B cell (primary cell): Measurements from ENCODE around the gene P3H4. TPM values are rescaled to one million over a fixed set of nuclear protein-coding genes. Genes with fewer than 3 reads are reported as not detected.

Experiments
- ATAC-seq: fragments of 200-7000 bp; cut with Tn5 transposase; one replicate; pipeline ENCODE4 v1.10.0; 2021; ENCODE audit warnings: low read depth, mild to moderate bottlenecking, moderate number of reproducible peaks, moderate library complexity
- CTCF ChIA-PET: fragments of 350-600 bp; sonication (Branson Sonifier 250); formaldehyde crosslinking; loops from one replicate; lab custom pipeline; 2021; ENCODE audit warnings: antibody characterized with exemption, inconsistent platforms; lab: Charles Lee
- POLR2A ChIA-PET: fragments of 350-600 bp; sonication (Branson Sonifier 250); formaldehyde crosslinking; loops from one replicate; lab custom pipeline; 2021; ENCODE audit warnings: antibody characterized with exemption; lab: Charles Lee
- DNase-seq: peaks from one replicate; pipeline ENCODE4 v3.0.0; 2013
- H2AFZ ChIP-seq: 2 replicates; pipeline ENCODE4 v1.6.1; 2012; ENCODE audit warnings: mild to moderate bottlenecking, low read depth, low read length; ENCODE audit not compliant: insufficient read depth, poor library complexity, severe bottlenecking
- H3K27ac ChIP-seq, 2 donors: 1 replicate in 1 of 2; 2 replicates in 1 of 2; pipeline ENCODE4 v1.5.1; 2012 to 2013; ENCODE audit warnings: low read length in 2 of 2, mild to moderate bottlenecking in 2 of 2, moderate library complexity in 1 of 2
- H3K27me3 ChIP-seq, 4 experiments: fragments of 200-600 bp in 1 of 4; sonication (generic) in 1 of 4; replicated peaks in 1 of 4; 1 replicate in 2 of 4; 2 replicates in 2 of 4; pipeline versions ENCODE4 v1.6.1 to v1.7.0; 2013 to 2016; ENCODE audit warnings: low read length in 3 of 4, mild to moderate bottlenecking in 2 of 4, mixed read lengths in 1 of 4, moderate library complexity in 1 of 4; ENCODE audit not compliant: insufficient read depth in 4 of 4, control insufficient read depth in 3 of 4; ENCODE audit errors: control extremely low read depth in 1 of 4
- H3K36me3 ChIP-seq, 2 experiments: replicated peaks in 1 of 2; 1 replicate in 1 of 2; 2 replicates in 1 of 2; pipeline versions ENCODE4 v1.6.1 to v1.7.1; 2013; ENCODE audit warnings: low read length in 1 of 2; ENCODE audit not compliant: insufficient read depth in 2 of 2, control insufficient read depth in 1 of 2; ENCODE audit errors: control extremely low read depth in 1 of 2, extremely low read depth in 1 of 2
- H3K4me1 ChIP-seq, 2 donors: fragments of 200-600 bp in 1 of 2; sonication (generic) in 1 of 2; 1 replicate in 1 of 2; 2 replicates in 1 of 2; pipeline versions ENCODE4 v1.5.1 to v1.6.1; 2013 to 2017; ENCODE audit warnings: low read length in 2 of 2; ENCODE audit not compliant: control insufficient read depth in 2 of 2, insufficient read depth in 2 of 2
- H3K4me2 ChIP-seq: replicated peaks from 2 replicates; pipeline ENCODE3; 2012; ENCODE audit warnings: mild to moderate bottlenecking, low read depth, low read length; ENCODE audit not compliant: poor library complexity, severe bottlenecking
- H3K4me3 ChIP-seq, 5 experiments: fragments of 200-600 bp in 1 of 5; sonication (generic) in 1 of 5; 1 replicate in 3 of 5; 2 replicates in 2 of 5; pipeline versions ENCODE4 v1.5.1 to v1.7.0; 2011 to 2016; ENCODE audit warnings: low read length in 4 of 5, mild to moderate bottlenecking in 4 of 5, low read depth in 2 of 5, control low read depth in 1 of 5, moderate library complexity in 1 of 5; ENCODE audit not compliant: insufficient read depth in 1 of 5; ENCODE audit errors: control extremely low read depth in 1 of 5, extremely low read depth in 1 of 5
- H3K79me2 ChIP-seq: fragments of 200-600 bp; sonication (generic); one replicate; pipeline ENCODE4 v1.6.0; 2016; ENCODE audit warnings: low read length; ENCODE audit not compliant: control insufficient read depth, insufficient read depth
- H3K9ac ChIP-seq: fragments of 200-600 bp; sonication (generic); 2 replicates; pipeline ENCODE4 v1.6.1; 2017; ENCODE audit warnings: mild to moderate bottlenecking, low read length, moderate library complexity
- H3K9me3 ChIP-seq, 3 donors: one replicate each; pipeline versions ENCODE4 v1.6.1 to v1.7.1; 2013; ENCODE audit warnings: low read length in 2 of 3; ENCODE audit not compliant: control insufficient read depth in 2 of 3, insufficient read depth in 1 of 3; ENCODE audit errors: control extremely low read depth in 1 of 3
- H4K20me1 ChIP-seq: 2 replicates; pipeline ENCODE4 v1.6.0; 2012; ENCODE audit warnings: mild to moderate bottlenecking, low read length; ENCODE audit not compliant: insufficient read depth, control insufficient read depth, poor library complexity, severe bottlenecking
- H3K27ac Mint-ChIP-seq: one replicate; pipeline ENCODE4 v1.8.0; 2021; ENCODE audit warnings: mixed read lengths
- H3K27me3 Mint-ChIP-seq: one replicate; pipeline ENCODE4 v1.8.0; 2021; ENCODE audit warnings: mixed read lengths
- H3K4me1 Mint-ChIP-seq: one replicate; pipeline ENCODE4 v1.8.0; 2021; ENCODE audit warnings: mixed read lengths
- H3K4me3 Mint-ChIP-seq: one replicate; pipeline ENCODE4 v1.8.0; 2021; ENCODE audit warnings: mixed read lengths
- H3K9me3 Mint-ChIP-seq: one replicate; pipeline ENCODE4 v1.8.0; 2022; ENCODE audit warnings: mixed read lengths; ENCODE audit not compliant: insufficient read depth
- EZH2 ChIP-seq: IDR thresholded peaks from 2 replicates; pipeline ENCODE4 v1.6.1; 2012; ENCODE audit warnings: borderline replicate concordance, low read depth, mild to moderate bottlenecking, moderate library complexity, low read length; ENCODE audit not compliant: insufficient read depth, poor library complexity, severe bottlenecking
- WGBS: methylation state at CpG from one replicate; pipeline ENCODE4 v1.1.5; 2013; ENCODE audit warnings: missing lambda C conversion rate; ENCODE audit not compliant: insufficient coverage; 5-methylcytosine and 5-hydroxymethylcytosine counted together
- intact Hi-C: fragments of 100-400 bp; cut with micrococcal nuclease; formaldehyde crosslinking; loops from one replicate; pipeline ENCODE4 v1.10.0; 2022
- polyA plus RNA-seq: library from polyadenylated mRNA; depleted of rRNA; stranded (reverse); fragments of >200 nt; gene quantifications from 2 replicates; pipeline ENCODE4 v1.2.3, GENCODE V29; 2012
- total RNA-seq, 2 donors: library from RNA; stranded (reverse); fragments of 120-200 nt in 1 of 2; gene quantifications; 1 replicate in 1 of 2; 2 replicates in 1 of 2; pipeline versions ENCODE4 v1.2.3 to v1.2.4, GENCODE V29; 2013 to 2022
- TF ChIP-seq, protein P1 (sequence below): fragments of 200-600 bp; IDR thresholded peaks from one replicate; pipeline ENCODE4 v1.8.0; 2022; ENCODE audit warnings: antibody characterized with exemption, mild to moderate bottlenecking

Gene P3H4
- total and polyA plus RNA-seq, 2 donors (not counting 1 experiment from before 2014, with no cell fraction given), result 1.3 to 2.8 TPM

DNA sequence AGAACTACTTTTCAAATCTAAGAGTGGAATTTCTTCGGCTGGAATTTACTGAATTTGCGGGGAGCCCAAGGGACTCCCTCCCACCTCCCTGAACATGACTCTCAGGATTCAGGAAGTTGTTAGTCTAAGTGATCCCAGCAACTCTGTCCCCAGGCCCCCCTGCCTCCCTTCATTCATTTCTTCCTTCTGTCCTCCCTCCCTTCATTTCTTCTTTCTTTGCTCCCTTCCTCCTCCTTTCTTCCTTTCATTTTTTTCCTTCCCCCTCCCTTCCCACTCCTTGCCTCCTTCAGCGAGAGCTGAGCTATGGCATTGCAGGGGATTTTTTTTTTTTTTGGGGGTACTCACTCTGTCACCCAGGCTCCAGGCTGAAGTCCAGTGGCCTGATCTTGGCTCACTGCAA, 14.4 kb downstream of the P3H4 start:
- H3K4me1 Mint-ChIP-seq, result peaks cover 9% of the 10 kb centered on the region
- Histone ChIP-seq H3K9me3 (no peaks in the 10 kb centered on the region), H3K4me2 (no peak overlapping the region), H3K9ac (no peak overlapping the region), H3K36me3 (no peaks in the 10 kb centered on the region), H2AFZ (no peak overlapping the region), H3K4me3 (no peak overlapping the region), H3K27ac (no peak overlapping the region), H3K4me1 (peaks cover 2 to 15% of the 10 kb centered on the region in 2 donors), H3K79me2 (no peaks in the 10 kb centered on the region), H3K27me3 (no peaks in the 10 kb centered on the region), H4K20me1 (no peaks in the 10 kb centered on the region)
- intact Hi-C loops, result no loop called here
- DNase-seq (no peak), ATAC-seq (no peak)
- H3K27ac Mint-ChIP-seq, result no peak overlapping the region
- H3K9me3 Mint-ChIP-seq, result no peaks in the 10 kb centered on the region
- no peaks in the 10 kb centered on the region for H3K27me3 Mint-ChIP-seq
- no peak for TF ChIP-seq EZH2
- CTCF ChIA-PET, result interaction anchor here (1.3 kb wide), 1 partner anchor 12 kb away, joined by 6 read pairs; no protein-coding TSS in a partner anchor
- POLR2A ChIA-PET, result interaction anchor here (1.1 to 1.3 kb wide), 2 partner anchors 11 to 12 kb away, joined by 3 to 13 read pairs; partner anchors contain the start of gene JUP
- WGBS, result 100% methylated on average over 2 of the region's 3 CpGs
- H3K4me3 Mint-ChIP-seq, result no peak overlapping the region

DNA sequence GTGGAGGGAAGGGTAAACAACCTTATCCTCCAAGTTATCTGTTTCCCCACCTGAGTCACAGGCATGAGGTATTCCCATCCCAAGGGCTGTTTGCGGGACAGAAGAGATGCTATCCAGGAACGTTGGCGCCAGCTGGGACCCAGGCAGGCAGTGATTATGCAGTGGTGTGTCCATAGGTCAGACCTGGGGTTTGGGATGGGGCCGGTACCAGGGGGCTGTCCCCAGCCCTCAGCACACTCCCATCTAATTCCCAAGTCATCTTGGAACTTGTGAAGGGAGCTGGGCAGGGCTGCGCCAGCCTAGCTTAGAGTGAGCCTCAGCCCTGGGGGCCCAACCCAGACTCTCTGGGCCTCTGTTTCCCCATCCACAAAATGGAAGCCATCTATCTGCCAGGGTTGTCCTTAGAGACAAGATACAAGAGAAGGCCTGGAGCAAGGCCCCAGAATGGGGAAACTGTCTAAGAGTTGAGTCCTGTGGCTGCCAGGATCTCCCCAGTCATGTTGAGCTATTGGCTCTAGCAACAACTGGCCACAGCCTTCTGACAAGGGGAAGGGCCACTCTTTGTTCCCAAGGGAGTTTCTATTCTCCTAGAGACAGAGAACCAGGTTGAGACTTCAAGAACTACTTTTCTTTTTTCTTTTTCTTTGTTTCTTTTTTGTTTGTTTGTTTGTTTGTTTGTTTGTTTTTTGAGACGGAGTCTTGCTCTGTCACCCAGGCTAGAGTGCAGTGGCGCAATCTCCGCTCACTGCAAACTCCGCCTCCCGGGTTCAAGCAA, 15.4 kb downstream of the P3H4 start:
- no peak overlapping the region for H3K4me2 ChIP-seq
- H3K27me3 ChIP-seq, result no peaks in the 10 kb centered on the region
- Mint-ChIP-seq H3K9me3 (no peaks in the 10 kb centered on the region), H3K27me3 (no peaks in the 10 kb centered on the region), H3K4me1 (peaks cover 5% of the 10 kb centered on the region), H3K27ac (no peak overlapping the region), H3K4me3 (no peak overlapping the region)
- ChIA-PET POLR2A (interaction anchor here (1.3 kb wide), 1 partner anchor 10 kb away, joined by 3 read pairs; the partner anchor contains the start of gene JUP), CTCF (interaction anchor here (1.3 kb wide), 1 partner anchor 10 kb away, joined by 6 read pairs; no protein-coding TSS in a partner anchor)
- no peak overlapping the region for H2AFZ ChIP-seq
- H3K4me1 ChIP-seq, result peaks cover 0 to 10% of the 10 kb centered on the region in 2 donors
- intact Hi-C loops, result no loop called here
- ATAC-seq, result no peak
- H4K20me1 ChIP-seq, result no peaks in the 10 kb centered on the region
- no peak overlapping the region for H3K27ac ChIP-seq
- no peaks in the 10 kb centered on the region for H3K79me2 ChIP-seq
- no peaks in the 10 kb centered on the region for H3K36me3 ChIP-seq
- TF ChIP-seq, protein P1, sequence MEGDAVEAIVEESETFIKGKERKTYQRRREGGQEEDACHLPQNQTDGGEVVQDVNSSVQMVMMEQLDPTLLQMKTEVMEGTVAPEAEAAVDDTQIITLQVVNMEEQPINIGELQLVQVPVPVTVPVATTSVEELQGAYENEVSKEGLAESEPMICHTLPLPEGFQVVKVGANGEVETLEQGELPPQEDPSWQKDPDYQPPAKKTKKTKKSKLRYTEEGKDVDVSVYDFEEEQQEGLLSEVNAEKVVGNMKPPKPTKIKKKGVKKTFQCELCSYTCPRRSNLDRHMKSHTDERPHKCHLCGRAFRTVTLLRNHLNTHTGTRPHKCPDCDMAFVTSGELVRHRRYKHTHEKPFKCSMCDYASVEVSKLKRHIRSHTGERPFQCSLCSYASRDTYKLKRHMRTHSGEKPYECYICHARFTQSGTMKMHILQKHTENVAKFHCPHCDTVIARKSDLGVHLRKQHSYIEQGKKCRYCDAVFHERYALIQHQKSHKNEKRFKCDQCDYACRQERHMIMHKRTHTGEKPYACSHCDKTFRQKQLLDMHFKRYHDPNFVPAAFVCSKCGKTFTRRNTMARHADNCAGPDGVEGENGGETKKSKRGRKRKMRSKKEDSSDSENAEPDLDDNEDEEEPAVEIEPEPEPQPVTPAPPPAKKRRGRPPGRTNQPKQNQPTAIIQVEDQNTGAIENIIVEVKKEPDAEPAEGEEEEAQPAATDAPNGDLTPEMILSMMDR, result no peak
- no peak for TF ChIP-seq EZH2
- H3K9me3 ChIP-seq, result no peaks in the 10 kb centered on the region
- 99% methylated on average over 9 of the region's 10 CpGs for WGBS
- no peak overlapping the region for H3K4me3 ChIP-seq
- no peak for DNase-seq
- H3K9ac ChIP-seq, result no peak overlapping the region
